Sigmoid colon (tissue), 7 donors: ENCODE data around the gene RGS14. TPM values are rescaled to one million over a fixed set of nuclear protein-coding genes. Genes with fewer than 3 reads are reported as not detected.
A peak's percentile ranks its signal among the peaks of the same experiment; 100 is the strongest.

ENCODE experiments used
- DNase-seq: peaks from one replicate; pipeline ENCODE4 v3.0.0-alpha.2; 2019
- H3K27ac ChIP-seq, 4 donors: fragments of 200-600 bp; sonication (generic); one replicate each; pipeline ENCODE4 v1.5.1; 2016 to 2019; ENCODE audit warnings: mild to moderate bottlenecking in 1 of 4
- H3K27me3 ChIP-seq, 3 donors: fragments of 200-600 bp; sonication (generic); one replicate each; pipeline ENCODE4 v1.5.1; 2019; ENCODE audit warnings: mild to moderate bottlenecking in 1 of 3
- H3K36me3 ChIP-seq, 4 donors: fragments of 200-600 bp; sonication (generic); one replicate each; pipeline ENCODE4 v1.5.1; 2016 to 2019
- H3K4me1 ChIP-seq, 4 donors: fragments of 200-600 bp; sonication (generic); one replicate each; pipeline ENCODE4 v1.5.1; 2017 to 2019
- H3K4me3 ChIP-seq, 4 donors: fragments of 200-600 bp; sonication (generic); one replicate each; pipeline ENCODE4 v1.5.1; 2017 to 2019; ENCODE audit warnings: mild to moderate bottlenecking in 2 of 4, moderate library complexity in 1 of 4
- H3K9me3 ChIP-seq, 4 donors: fragments of 200-600 bp in 3 of 4; sonication (generic) in 3 of 4; one replicate each; pipeline versions ENCODE4 v1.5.1 to v1.6.1; 2013 to 2019
- CTCF ChIP-seq, 4 experiments: fragments of 450-650 bp in 3 of 4; fragments of 200-600 bp in 1 of 4; IDR thresholded peaks; one replicate each; pipeline ENCODE4 v1.5.1; 2016 to 2019; ENCODE audit warnings: antibody characterized with exemption in 4 of 4, mild to moderate bottlenecking in 3 of 4, moderate library complexity in 2 of 4
- EP300 ChIP-seq, 4 donors: sonication (generic); formaldehyde crosslinking; IDR thresholded peaks; one replicate each; pipeline ENCODE4 v1.6.1; 2017; ENCODE audit warnings: antibody characterized with exemption in 4 of 4
- POLR2A ChIP-seq, 2 donors: fragments of 450-650 bp; IDR thresholded peaks; one replicate each; pipeline ENCODE4 v1.6.1; 2016; ENCODE audit warnings: antibody characterized with exemption in 2 of 2, mild to moderate bottlenecking in 2 of 2, moderate library complexity in 2 of 2
- POLR2AphosphoS5 ChIP-seq, 4 donors: sonication (generic); formaldehyde crosslinking; IDR thresholded peaks; one replicate each; pipeline ENCODE4 v1.6.1; 2017; ENCODE audit warnings: antibody characterized with exemption in 4 of 4
- WGBS, 2 donors: extraction: QIAGEN DNeasy Blood & Tissue Kit; methylation state at CpG; one replicate each; pipeline ENCODE4 v1.1.7; 2013; 5-methylcytosine and 5-hydroxymethylcytosine counted together
- intact Hi-C: fragments of 100-400 bp; cut with DNase I; formaldehyde crosslinking; loops from one replicate; pipeline ENCODE4 v1.15.1; 2023
- polyA plus RNA-seq, 3 donors: library from polyadenylated mRNA; stranded (reverse); fragments of 200-250 nt; gene quantifications; one replicate each; pipeline ENCODE4 v1.2.3, GENCODE V29; 2013
- total RNA-seq, 4 donors: library from RNA; depleted of rRNA; stranded (reverse); fragments of >200 nt; gene quantifications; one replicate each; pipeline ENCODE4 v1.1.0, GENCODE V29; 2016
- donor health status: healthy with polysubstance abuse.
- donor health status: Bipolar disorder and iron deficiency.
- donor health status: healthy.

Gene RGS14
- total and polyA plus RNA-seq, 7 donors, result 9.6 to 26.6 (median 16.2) TPM

- Histone ChIP-seq H3K4me1 (peaks cover 0 to 7% (median 0%) of the 10 kb centered on the region in 4 donors), H3K36me3 (no peaks in the 10 kb centered on the region), H3K9me3 (no peaks in the 10 kb centered on the region), H3K4me3 (no peak overlapping the region), H3K27ac (no peak overlapping the region), H3K27me3 (no peaks in the 10 kb centered on the region)
- intact Hi-C loops, result no loop called here
- no peak for DNase-seq
- 87 to 93% methylated on average over 8 of the region's 8 CpGs for WGBS, 2 donors
- TF ChIP-seq POLR2AphosphoS5 (IDR thresholded peaks at IDR 0.05), result no peak
- no peak for TF ChIP-seq POLR2A (IDR thresholded peaks at IDR 0.05)
- no peak for TF ChIP-seq CTCF (IDR thresholded peaks at IDR 0.05)
Observed at GRCh38 chr5:177377851-177378776, 20.4 kb downstream of the RGS14 start.

GRCh38 chr5:177378884-177379883, 21.5 kb downstream of the RGS14 start:
- no peaks in the 10 kb centered on the region for H3K27me3 ChIP-seq
- no peaks in the 10 kb centered on the region for H3K36me3 ChIP-seq
- no peak for DNase-seq
- H3K4me1 ChIP-seq, result peaks cover 0 to 7% (median 0%) of the 10 kb centered on the region in 4 donors
- TF ChIP-seq POLR2A (IDR thresholded peaks at IDR 0.05) (no peak), CTCF (IDR thresholded peaks at IDR 0.05) (no peak), EP300 (IDR thresholded peaks at IDR 0.05) (no peak), POLR2AphosphoS5 (IDR thresholded peaks at IDR 0.05) (no peak)
- intact Hi-C loops, result no loop called here
- 74 to 76% methylated on average over 15 of the region's 15 CpGs for whole genome bisulfite sequencing, 2 donors
- H3K4me3 ChIP-seq, result no peak overlapping the region
- no peaks in the 10 kb centered on the region for H3K9me3 ChIP-seq
- no peak overlapping the region for H3K27ac ChIP-seq

- Histone ChIP-seq H3K4me1 (peaks cover 0 to 7% (median 0%) of the 10 kb centered on the region in 4 donors), H3K36me3 (no peaks in the 10 kb centered on the region), H3K27ac (no peak overlapping the region), H3K4me3 (no peak overlapping the region), H3K9me3 (no peaks in the 10 kb centered on the region), H3K27me3 (no peaks in the 10 kb centered on the region)
- 90 to 94% methylated on average over 6 of the region's 6 CpGs for WGBS, 2 donors
- intact Hi-C loops, result no loop called here
- no peak for TF ChIP-seq POLR2A (IDR thresholded peaks at IDR 0.05)
- DNase-seq, result no peak
Observed at GRCh38 chr5:177380805-177381126, 23.0 kb downstream of the RGS14 start.

GRCh38 chr5:177382423-177383029, 24.8 kb downstream of the RGS14 start:
- WGBS, 2 donors, result 27 to 34% methylated on average over 11 of the region's 11 CpGs
- no peak overlapping the region for H3K4me3 ChIP-seq
- no peaks in the 10 kb centered on the region for H3K9me3 ChIP-seq
- no peak overlapping the region for H3K27ac ChIP-seq
- TF ChIP-seq POLR2AphosphoS5 (IDR thresholded peaks at IDR 0.05), result no peak
- peak in 3 of 4 experiments; percentile 11 to 28 (median 18) for TF ChIP-seq CTCF (IDR thresholded peaks at IDR 0.05)
- no peaks in the 10 kb centered on the region for H3K36me3 ChIP-seq
- H3K4me1 ChIP-seq, result peaks cover 0 to 7% (median 0%) of the 10 kb centered on the region in 4 donors
- intact Hi-C loops, result no loop called here
- DNase-seq, result no peak
- H3K27me3 ChIP-seq, result no peaks in the 10 kb centered on the region
